GM18498 (cell line): ENCODE measurements around the gene B3GLCT.
"Not testable (repeated sequence)": the region's sequence is repeated elsewhere in the genome, so short reads cannot be mapped to it uniquely, and the experiment has no call there.

Experiments used
- ATAC-seq: cut with Tn5 transposase; IDR thresholded peaks from one replicate; pipeline ENCODE4 v1.9.1; 2021; ENCODE audit warnings: mild to moderate bottlenecking, moderate library complexity; ENCODE audit not compliant: unreplicated experiment

B3GLCT gene

DNA sequence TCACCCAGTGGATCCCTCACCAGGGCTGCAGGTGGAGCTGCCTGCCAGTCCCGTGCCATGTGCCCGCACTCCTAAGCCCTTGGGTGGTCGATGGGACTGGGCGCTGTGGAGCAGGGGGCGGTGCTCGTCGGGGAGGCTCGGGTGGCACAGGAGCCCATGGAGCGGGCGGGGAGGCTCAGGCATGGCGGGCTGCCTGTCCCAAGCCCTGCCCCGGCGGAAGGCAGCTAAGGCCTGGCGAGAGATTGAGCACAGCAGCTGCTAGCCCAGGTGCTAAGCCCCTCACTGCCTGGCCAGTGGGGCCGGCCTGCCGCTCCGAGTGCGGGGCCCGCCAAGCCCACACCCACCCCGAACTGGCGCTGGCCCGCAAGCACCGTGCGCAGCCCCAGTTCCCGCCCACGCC lies 16.8 kb upstream of the B3GLCT start:
- no peak for ATAC-seq

DNA sequence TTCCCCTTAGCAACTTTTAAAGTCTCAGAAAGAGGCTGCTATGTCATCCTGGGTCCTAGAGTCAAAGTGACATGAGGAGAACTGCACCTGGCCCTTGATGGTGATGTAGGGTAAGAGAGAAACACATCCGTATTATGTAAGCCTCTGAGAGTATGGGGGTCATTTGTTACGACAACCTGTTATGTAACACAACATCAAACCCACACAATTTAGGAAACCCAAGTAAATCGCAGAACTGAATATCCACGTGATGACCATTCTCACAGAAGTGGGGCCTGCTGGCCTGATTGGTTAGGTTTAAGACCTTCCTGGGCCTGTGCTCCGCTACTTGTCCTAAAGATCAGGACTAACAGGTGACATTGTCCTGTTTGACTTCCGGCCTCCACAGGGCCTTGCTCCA lies 15.3 kb upstream of the B3GLCT start:
- ATAC-seq: no peak

DNA sequence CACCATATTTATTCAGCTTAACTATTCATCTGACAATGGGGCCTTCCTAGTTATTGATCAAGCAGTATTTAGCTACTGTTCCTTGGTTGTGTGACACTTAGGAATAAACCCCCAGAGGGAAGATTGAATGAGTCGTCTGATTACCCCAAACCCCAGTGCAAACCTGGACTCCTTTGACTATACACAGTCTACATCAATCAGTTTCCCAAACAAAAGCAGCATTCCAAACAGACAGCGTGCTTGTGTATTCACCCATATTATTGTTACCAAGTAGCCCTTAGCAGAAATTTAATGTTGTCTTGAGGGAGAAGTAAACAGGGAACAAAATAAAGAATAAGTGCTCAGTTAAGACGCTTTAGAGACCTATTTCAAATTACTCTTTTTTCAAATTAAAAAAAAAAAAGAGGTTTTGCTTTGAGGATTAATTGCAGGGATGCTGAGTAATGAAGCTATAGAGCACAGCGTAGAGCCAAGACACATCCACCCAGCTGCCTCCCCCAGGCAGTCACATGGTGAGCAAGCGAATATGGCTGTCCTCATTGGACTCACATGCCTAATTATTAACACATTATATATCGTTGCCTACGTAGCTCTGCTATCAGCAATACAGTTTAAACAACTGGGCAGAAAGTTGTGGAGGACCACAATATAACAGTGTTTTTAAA lies 14.7 kb upstream of the B3GLCT start:
- ATAC-seq: no peak

DNA sequence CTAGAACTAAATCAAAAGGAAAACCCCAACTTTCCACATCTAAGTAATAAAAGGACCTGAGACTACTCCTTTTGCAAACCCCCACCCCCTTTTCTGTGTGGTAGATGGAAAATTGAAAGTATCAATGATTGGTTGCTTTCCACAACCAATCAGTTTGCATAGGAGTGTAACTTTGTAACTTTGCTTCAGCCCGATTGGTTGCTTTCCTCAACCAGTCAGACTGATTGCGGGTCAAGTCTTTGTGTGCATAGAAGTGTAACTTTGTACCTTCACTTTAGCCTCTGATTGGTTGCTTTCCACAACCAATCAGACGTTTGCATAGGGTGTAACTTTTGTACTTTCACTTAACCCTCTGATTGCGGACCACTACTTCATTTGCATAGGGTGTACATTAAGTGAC lies 8.0 kb upstream of the B3GLCT start:
- no peak for ATAC-seq

DNA sequence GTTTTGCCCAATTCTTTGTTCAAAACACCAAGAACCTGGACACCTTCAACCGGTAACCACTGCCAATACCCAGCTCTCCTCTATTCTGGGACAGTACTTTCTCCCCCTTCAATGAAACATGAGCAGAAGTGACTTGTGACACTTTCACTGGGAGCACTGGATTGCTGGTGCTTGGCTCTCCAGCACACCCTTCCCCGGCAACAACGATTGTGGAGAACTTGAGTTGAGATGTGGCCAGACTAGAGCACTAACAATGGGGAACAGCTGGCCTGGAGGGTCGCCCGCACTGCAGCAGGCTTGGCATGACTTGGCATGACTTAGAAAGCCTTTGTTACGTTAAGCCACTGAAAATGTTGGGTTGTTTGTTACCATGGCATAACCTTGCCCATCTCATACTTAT lies 7.5 kb upstream of the B3GLCT start:
- ATAC-seq: no peak

DNA sequence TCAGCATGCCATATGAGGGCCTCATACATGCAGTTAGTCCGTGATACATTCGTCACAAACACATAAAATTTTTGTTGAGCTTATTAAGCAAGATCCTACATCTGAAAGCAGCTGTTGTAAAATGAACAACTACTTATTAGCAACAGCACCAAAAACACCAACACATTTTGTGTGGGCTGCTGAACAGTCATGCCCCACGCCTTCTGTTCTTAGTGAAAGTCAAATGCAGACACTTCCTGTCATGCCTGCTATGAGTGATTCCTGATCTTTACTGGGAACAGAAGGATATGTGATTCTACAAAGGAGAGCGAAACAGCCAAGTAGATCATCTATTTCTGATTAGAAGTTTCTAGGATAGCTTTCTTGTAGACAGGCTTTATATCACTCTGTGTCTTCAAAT lies 4.2 kb upstream of the B3GLCT start:
- ATAC-seq: no peak

DNA sequence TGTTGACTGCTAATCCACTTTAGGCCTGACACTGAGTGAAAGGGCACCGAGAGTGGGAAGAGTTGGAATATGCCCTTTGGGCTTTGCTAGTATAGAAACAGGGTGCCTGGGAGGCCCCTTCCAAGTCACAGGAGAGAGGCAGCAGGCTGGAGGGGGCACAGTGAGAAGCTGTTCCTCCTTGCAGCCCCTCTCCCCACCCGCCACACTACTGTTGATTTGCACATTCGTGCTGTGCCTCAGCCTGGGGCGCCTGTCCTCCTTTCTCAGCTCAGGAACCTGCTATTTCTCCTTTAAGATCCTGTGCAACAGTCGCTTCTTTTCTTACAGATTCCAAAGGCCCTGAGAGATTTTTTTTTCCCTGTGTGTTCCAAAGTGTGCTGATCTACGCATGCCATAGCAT lies 2.8 kb upstream of the B3GLCT start:
- no peak for ATAC-seq

DNA sequence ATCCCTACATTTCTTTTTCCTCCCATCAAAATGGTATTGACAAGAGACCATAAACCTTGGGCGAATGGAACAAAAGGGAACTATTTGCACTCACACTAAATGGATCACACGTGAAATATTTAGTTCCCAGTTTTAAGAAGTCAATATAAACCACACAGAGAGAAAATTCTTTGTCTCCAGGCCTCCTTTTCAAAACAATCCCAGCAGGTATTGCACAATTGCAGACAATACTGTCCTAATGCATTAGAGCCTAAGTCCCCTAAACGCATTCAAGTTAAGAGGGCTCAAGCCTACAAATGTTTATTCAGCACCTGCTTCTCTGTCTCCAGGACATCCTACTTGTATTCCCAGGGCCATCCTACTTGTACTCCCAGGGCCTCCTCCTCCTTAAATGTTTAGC lies 1.3 kb upstream of the B3GLCT start:
- no peak for ATAC-seq

DNA sequence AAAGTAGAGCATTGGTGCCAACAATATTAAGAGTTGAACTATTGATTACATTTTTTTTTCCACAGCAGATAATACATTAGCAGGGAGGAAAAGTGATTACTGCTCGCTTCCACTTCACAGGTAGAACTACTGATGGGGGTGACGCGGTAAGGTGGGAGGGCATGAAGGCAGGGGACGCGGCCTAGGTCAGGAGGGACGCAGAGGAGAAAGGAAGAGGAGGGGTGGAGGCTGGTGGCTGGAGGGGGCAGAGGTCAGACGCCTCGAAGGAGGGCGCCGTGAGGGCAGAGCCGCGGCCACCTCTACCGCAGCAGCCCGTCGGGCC lies 287 bp upstream of the B3GLCT start:
- ATAC-seq: no peak

DNA sequence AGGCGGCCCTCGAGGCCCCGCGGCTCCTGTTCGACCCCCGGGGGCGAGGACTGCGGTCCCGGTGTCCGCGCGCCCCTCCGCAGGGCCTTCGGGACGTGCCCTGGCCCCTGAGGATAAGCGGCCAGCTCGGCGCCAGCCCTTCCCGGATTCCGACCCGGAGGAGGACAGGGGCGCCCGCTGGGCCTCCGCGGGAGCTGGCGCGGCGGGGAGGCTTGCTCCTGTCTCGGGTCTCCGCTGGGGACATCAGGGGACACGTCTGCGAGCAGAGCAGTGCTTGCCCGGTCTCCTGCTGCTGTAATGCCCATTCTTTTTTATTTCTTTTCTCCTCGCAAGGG lies 829 bp downstream of the B3GLCT start:
- ATAC-seq: peak; percentile 27

DNA sequence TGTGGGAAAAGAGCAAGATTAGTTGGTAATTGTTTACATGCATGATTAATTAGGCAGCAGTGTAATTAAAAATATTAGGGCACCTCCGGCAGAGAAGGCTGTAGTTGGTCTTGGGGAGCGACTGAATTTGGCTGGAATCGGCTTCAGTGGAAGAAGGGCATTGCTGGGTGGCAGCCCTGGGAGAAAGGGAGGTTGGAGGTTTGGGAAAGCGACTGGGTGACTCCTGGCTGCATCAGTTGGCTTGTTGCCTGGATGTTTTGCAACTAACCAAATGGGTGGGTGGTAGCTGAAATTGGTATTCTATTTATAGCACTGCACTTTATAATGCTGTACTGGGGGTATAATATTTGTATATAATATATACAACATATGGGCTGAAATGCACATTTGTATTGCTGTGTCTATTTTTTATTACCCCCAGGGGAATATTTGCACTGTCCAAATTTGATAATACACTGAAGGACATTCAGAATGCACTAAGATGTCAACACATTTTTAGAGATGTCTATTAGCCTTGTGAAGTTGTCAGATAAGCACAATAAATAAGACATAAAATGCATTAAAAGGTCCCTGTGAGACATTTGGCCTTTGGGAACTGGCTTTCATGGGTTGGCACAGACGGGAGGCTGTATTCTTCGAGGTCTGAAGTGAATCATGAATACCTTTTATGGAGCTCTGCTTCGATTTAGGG lies 1.7 kb downstream of the B3GLCT start:
- no peak for ATAC-seq

DNA sequence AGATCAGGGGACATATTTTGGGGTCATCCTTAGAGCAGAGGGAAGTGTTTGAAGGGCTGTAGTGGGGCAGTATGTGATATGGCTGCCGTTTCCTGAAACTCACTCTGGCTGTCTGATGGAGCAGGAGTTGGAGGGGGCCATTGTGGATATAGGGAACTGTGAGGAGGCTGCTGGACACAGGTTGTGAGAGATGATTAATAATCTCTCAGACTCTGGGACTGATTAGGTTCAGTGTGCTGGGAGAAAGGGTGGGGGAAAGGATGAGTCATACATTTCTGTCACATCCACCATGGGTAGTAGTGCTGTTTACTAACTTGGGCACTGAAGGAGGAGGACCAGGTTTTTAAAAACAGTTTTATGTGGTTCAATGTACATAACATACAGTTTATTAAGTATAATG lies 4.8 kb downstream of the B3GLCT start:
- ATAC-seq: no peak

DNA sequence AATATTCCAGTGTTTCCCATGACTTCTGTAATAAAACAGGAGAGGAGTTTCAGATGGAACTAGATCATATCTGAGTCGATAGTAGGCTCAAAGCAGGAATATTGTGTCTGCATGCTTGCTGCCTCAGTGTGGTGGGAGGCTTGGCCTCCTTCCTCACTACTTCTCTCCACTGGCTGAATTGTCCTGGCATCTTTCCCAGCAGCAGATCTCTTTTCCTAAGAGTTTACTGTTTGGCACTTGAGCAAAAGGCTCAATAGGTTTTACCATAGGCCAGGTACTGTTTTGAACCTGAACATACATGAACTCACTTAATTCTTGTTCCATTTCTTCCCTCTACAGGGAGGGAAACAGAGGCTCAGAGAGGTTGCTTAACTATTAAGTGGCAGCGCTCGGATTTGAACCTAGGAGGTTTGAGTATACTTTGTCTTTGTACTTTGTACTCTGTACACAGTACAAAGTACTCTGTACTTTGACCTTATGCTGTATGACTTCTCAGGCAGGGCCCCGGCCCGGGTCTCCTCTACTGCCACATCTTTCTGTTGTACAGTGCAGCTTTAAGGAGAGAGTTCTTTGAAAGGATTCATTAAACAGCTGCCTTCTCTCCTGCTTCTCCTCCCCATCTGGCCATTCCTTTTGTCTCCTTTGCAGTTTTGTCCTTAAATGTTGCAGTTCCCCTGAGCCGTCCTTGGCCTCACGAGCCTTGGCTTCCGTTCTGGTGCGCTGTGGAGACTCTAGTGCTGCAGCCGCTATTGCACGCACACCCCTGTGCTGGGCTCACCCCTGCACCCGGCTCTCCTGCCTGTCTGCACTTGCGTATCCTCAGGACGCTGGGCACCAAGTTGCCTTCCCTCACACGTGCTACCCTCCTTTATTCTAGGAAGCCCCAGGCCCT lies 8.1 kb downstream of the B3GLCT start:
- ATAC-seq: no peak

DNA sequence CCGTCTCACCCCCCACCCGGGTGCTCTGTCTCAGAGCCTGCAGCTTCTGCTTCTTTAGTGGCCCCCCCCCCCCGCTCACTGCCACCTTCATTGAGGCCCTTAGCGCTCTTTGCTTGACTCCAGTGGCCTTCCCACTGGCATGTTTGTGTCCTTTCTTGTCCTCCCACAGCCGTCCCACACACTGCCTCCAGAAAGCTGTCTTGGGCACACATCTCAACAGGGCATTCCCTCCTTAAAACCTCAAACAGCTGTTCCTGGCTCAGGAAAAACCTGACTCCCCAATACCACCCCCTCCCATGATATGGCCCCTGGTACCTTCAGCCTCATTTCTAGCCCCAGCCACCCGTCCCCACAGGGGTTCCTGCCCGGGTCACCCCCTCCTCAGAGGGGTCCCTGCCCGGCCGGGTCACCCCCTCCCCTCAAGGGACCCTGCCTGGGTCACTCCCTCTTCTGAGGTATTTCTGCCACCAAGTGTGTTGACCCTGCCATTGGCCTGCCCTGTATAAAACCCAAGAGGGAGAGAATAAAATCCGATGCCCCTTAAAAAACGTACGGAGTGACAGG lies 8.9 kb downstream of the B3GLCT start:
- ATAC-seq: no peak

DNA sequence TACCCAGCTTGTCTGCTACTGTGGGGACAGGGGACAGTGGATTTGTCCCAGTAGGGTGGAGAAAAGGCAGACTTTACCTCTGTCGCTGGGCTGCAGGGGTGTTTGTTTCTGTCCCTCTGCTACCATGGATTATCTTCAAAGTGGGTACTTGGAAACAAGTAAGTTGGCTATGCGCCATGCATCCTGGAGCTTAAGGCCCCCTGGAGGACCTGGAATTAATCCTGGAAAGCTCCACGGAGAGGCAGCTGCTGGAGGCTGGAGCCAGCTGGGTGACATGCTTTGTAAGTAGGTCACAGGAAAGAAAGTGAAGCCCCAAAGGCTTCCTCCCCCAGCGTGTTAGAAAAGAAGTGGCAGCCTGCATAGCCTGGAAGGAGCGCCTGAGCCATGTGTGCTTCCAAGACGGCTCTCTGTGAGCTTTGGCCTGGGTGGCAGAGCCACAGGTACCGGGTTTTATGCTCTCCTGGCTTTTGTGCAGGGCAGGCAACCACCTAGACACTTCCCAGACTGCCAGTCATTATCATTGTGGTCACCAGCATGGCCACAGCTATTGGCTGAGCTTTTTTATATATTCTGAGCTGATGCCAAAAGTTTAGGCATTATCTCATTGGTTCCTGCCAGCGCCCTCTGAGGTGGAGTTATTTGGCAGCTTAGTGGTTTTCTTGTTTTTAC lies 9.5 kb downstream of the B3GLCT start:
- ATAC-seq: no peak

DNA sequence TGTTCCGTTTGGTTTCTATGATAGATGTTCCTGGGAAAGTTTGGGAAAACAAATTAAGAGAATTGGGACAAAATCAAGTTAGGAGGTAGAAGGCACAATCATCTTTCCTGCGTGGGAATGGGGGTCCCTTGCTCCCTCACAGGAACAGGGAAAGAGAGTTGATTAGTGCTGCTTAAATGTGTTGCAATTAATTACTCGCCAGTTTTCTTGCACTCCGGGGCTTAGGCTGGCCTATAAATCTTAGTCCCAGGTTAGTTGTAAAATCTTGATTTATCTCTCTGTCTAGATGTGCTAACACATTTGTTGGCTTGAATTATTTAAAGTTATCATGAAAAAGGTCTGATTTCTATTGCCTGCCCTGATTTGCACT lies 10.1 kb downstream of the B3GLCT start:
- no peak for ATAC-seq

DNA sequence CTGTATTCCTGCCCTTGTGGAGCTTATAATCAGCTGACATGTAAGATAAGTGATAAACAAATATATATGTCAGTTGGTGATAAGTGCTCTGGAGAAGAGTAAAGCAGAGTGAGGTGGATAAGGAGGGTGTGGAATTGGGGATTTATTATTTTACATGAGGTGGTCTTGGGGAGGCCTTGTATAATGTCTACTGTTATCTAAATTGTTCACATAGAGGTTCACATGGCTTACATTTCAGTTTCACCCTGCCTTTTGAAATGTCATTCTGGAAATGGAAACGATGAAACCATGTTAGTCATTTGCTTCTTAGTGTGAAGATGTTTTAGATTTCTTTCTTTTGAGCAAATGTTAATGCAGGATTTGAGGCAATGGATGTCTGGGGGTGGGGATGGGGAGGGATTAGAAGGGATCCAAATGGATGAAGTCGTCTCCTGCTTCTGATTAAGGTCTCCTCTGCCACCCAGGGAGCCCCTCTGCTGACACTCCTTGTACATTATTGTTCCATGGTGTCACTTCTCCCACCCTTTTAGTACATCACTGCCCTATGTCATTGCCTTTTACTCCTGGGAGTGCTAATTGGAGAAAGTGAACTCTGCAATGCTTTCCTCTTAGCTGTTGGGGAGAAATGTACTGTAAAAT lies 14.0 kb downstream of the B3GLCT start:
- no peak for ATAC-seq

DNA sequence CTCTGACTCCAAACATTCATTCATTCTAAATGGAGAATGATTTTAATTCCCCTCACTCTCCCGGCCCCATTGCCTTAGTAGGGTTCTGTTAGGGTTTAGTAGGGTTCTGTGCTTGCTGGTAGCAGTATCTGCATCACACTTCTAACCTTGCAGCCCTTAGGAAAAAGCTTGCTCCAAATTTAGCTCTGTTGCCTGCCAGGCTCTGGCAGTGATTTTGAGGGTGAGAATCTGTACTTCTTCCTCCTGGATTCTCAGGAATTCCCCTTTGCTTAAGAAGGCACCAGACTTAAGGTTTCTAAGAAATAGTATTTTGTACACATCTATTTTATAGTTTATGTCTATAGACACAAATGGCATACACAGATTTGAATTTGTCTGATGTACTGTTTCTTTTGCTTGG lies 14.7 kb downstream of the B3GLCT start:
- no peak for ATAC-seq

DNA sequence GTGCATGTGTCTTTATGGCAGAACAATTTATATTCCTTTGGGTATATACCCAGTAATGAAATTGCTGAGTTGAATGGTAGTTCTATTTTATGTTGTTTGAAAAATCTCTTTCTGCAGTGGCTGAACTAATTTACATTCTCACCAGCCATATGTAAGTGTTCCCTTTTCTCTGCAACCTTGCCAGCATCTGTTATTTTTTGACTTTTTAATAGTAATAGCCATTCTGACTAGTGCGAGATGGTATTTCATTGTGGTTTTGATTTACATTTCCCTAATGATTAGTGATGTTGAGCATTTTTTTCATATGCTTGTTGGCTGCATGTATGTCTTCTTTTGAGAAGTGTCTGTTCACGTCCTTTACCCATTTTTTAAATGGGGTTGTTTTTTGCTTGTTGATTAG lies 17.1 kb downstream of the B3GLCT start:
- not testable (repeated sequence) for ATAC-seq

DNA sequence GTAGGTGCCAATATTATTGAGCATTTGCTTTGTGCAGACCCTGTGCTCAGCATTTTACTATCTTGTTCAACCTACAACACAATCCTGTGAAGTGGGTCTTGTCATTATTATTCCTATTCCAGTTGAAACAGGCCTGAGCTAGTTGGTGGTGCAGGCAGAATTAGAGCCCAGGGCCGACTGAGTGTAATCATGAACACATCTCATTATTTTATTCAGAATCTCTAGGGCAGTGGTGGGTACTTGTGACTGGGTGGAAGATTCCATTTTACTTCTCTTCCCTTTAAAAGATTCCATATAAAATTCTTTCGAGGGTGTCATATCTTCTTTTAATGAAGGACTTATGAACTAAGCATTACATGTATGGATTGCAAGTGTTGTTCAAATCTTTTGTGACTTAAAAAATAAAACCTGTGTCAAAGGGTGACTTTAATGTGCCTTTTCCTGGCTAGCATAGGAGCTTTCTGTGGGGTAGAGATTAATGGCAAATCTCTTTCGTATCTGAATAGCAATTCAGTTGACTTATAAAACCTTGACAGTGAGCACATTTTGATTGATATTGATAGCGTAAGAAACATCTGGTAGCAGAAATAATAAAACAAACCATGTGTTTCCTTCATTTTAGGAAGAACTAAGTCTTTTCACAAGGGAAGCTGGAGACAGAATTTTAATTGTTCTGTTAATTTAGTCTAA lies 20.3 kb downstream of the B3GLCT start:
- no peak for ATAC-seq
